ENCODE results near the gene ZSCAN20. TPM values are rescaled to one million over a fixed set of nuclear protein-coding genes. Genes with fewer than 3 reads are reported as not detected.
"Not testable (repeated sequence)": the region's sequence is repeated elsewhere in the genome, so short reads cannot be mapped to it uniquely, and the experiment has no call there.

ZSCAN20 gene
- total RNA-seq, 8 experiments from 2014 or later: 5.0 to 12.2 (median 8.5) TPM

DNA sequence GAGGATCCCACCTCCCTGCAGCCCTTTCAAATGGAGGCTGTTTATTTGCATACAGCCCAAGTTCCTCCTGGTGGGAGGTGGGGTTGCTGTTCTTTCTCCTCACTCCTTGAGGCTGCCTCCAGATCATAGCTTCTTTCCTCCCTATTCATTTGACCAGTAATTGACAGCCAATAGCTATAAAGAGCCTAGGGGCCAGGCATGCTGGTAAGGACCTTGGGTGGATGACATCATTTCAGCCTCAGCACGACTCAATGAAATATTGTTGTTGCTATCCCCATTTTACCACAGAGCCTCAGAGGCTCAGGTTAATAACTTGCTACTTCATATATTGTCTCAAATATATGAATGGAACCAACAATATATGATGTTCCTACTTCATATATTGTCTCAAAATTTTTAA, 31.1 kb downstream of the ZSCAN20 start:
- ATAC-seq (replicated peaks in 6 of 8): peak in 5 of 8 experiments; percentile 44 to 84 (median 70)

DNA sequence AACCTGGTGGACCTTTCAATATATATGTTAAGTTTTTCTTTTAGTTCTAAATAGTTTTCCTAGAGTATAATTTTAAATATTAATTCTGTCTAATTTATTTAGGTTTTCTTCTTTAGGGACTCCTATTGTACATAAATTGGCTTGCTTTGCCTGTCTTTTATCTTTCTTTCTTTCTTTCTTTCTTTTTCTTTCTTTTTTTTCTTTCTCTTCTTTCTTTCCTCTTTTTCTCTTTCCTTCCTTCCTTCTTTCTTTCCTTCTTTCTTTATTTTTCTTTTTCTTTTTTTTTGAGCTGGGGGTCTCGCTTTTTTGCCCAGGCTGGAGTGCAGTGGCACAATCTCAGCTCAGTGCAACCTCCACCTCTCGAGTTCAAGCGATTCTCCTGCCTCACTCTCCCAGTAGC, 35.2 kb downstream of the ZSCAN20 start:
- in situ Hi-C loops (cut with MboI; ENCODE audit: low pct_unique_long_range_greater_than_20kb in 2 of 9, low sequenced_read_pairs in 9 of 9, unreplicated experiment in 9 of 9): no loop called here

More for the DNA sequence above, 31.1 kb downstream of the ZSCAN20 start:
- in situ Hi-C loops (cut with MboI; ENCODE audit: low pct_unique_long_range_greater_than_20kb in 2 of 9, low sequenced_read_pairs in 9 of 9, unreplicated experiment in 9 of 9): no loop called here
- WGBS, 10 experiments: 44 to 100% (median 77%) methylated on average over 1 of the region's 1 CpG; no CpG with 5 or more reads in 1 of the 10 experiments
- H3K27ac ChIP-seq: no peak overlapping the region
- no peaks in the 10 kb centered on the region for H3K4me1 ChIP-seq (replicated peaks in 1 of 2)
- H3K4me3 ChIP-seq: no peak overlapping the region

GRCh38 chr1:33508151-33508550, 35.7 kb downstream of the ZSCAN20 start:
- Histone ChIP-seq H3K4me3 (no peak overlapping the region), H3K4me1 (replicated peaks in 1 of 2) (no peaks in the 10 kb centered on the region), H3K27ac (no peak overlapping the region)
- no peak for ATAC-seq (replicated peaks in 6 of 8)
- 44 to 100% (median 89%) methylated on average over 1 of the region's 1 CpG for WGBS, 10 experiments
- in situ Hi-C loops (cut with MboI; ENCODE audit: low pct_unique_long_range_greater_than_20kb in 2 of 9, low sequenced_read_pairs in 9 of 9, unreplicated experiment in 9 of 9): no loop called here

More for the DNA sequence above, 35.2 kb downstream of the ZSCAN20 start:
- no peaks in the 10 kb centered on the region for H3K4me1 ChIP-seq (replicated peaks in 1 of 2)
- no peak overlapping the region for H3K27ac ChIP-seq
- H3K4me3 ChIP-seq: no peak overlapping the region
- WGBS, 10 experiments: 82 to 100% (median 93%) methylated on average over 3 of the region's 3 CpGs; no CpG with 5 or more reads in 1 of the 10 experiments
- ATAC-seq (replicated peaks in 6 of 8): no peak

DNA sequence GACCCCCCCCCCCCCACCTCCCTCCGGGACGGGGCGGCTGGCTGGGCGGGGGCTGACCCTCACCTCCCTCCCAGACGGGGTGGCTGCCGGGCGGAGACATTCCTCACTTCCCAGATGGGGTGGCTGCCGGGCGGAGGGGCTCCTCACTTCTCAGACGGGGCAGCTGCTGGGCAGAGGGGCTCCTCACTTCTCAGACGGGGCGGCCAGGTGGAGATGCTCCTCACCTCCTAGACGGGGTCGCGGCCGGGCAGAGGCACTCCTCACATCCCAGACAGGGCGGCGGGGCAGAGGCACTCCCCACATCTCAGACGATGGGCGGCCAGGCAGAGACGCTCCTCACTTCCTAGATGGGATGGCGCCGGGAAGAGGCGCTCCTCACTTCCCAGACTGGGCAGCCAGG, 36.8 kb downstream of the ZSCAN20 start:
- in situ Hi-C loops (cut with MboI; ENCODE audit: low pct_unique_long_range_greater_than_20kb in 2 of 9, low sequenced_read_pairs in 9 of 9, unreplicated experiment in 9 of 9); ATAC-seq (replicated peaks in 6 of 8); H3K4me1 ChIP-seq (replicated peaks in 1 of 2); H3K27ac ChIP-seq; H3K4me3 ChIP-seq: not testable (repeated sequence)
- WGBS, 10 experiments: no CpG with 5 or more reads among the region's 24 CpGs

- H3K27ac ChIP-seq: no peak overlapping the region
- in situ Hi-C loops (cut with MboI; ENCODE audit: low pct_unique_long_range_greater_than_20kb in 2 of 9, low sequenced_read_pairs in 9 of 9, unreplicated experiment in 9 of 9): no loop called here
- 72 to 94% (median 88%) methylated on average over 4 to 6 of the region's 6 CpGs for WGBS, 10 experiments
- H3K4me1 ChIP-seq (replicated peaks in 1 of 2): peaks cover 3 to 5% of the 10 kb centered on the region in 2 donors
- no peak for ATAC-seq (replicated peaks in 6 of 8)
- no peak overlapping the region for H3K4me3 ChIP-seq
Measured at GRCh38 chr1:33512226-33513011, 40.0 kb downstream of the ZSCAN20 start.

DNA sequence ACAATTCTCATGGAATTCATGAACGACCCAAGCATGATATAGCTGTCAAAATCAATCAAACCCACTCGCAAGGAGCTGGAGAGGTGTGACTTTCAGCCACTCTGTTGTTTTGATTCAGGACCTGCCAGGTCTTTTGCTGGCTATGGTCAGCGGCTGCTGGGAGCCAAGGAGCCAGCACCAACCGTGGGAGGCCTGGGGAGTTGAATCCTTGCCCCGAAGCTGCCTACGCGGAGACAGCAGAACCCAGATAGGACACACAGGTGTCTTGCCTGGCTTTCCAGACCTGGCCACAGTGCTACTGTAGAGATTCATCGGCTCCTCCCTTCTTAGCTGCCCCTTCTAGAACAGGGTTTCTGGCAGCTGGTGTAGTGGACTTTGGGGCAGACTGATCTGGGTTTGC, 42.7 kb downstream of the ZSCAN20 start:
- 70 to 100% (median 83%) methylated on average over 1 to 8 of the region's 8 CpGs; no CpG with 5 or more reads in 4 of the 10 experiments for WGBS, 10 experiments

GRCh38 chr1:33515607-33516006, 43.2 kb downstream of the ZSCAN20 start:
- 0 to 92% (median 80%) methylated on average over 1 to 2 of the region's 2 CpGs; no CpG with 5 or more reads in 2 of the 10 experiments for WGBS, 10 experiments
- in situ Hi-C loops (cut with MboI; ENCODE audit: low pct_unique_long_range_greater_than_20kb in 2 of 9, low sequenced_read_pairs in 9 of 9, unreplicated experiment in 9 of 9): no loop called here

More for the DNA sequence above, 42.7 kb downstream of the ZSCAN20 start:
- in situ Hi-C loops (cut with MboI; ENCODE audit: low pct_unique_long_range_greater_than_20kb in 2 of 9, low sequenced_read_pairs in 9 of 9, unreplicated experiment in 9 of 9): no loop called here
- Histone ChIP-seq H3K4me3 (no peak overlapping the region), H3K27ac (no peak overlapping the region), H3K4me1 (replicated peaks in 1 of 2) (peaks cover 3 to 5% of the 10 kb centered on the region in 2 donors)
- ATAC-seq (replicated peaks in 6 of 8): no peak

GRCh38 chr1:33516428-33516827, 44.0 kb downstream of the ZSCAN20 start:
- no peak for ATAC-seq (replicated peaks in 6 of 8)
- 73 to 100% (median 82%) methylated on average over 1 to 9 of the region's 9 CpGs; no CpG with 5 or more reads in 2 of the 10 experiments for WGBS, 10 experiments
- Histone ChIP-seq H3K27ac (no peak overlapping the region), H3K4me1 (replicated peaks in 1 of 2) (peaks cover 3 to 5% of the 10 kb centered on the region in 2 donors), H3K4me3 (no peak overlapping the region)
- in situ Hi-C loops (cut with MboI; ENCODE audit: low pct_unique_long_range_greater_than_20kb in 2 of 9, low sequenced_read_pairs in 9 of 9, unreplicated experiment in 9 of 9): no loop called here

More at GRCh38 chr1:33515607-33516006, 43.2 kb downstream of the ZSCAN20 start:
- Histone ChIP-seq H3K4me3 (no peak overlapping the region), H3K27ac (no peak overlapping the region), H3K4me1 (replicated peaks in 1 of 2) (peaks cover 3 to 5% of the 10 kb centered on the region in 2 donors)
- ATAC-seq (replicated peaks in 6 of 8): no peak

GRCh38 chr1:33516891-33517567, 44.6 kb downstream of the ZSCAN20 start:
- ATAC-seq (replicated peaks in 6 of 8): peak in 4 of 8 experiments; percentile 9 to 60 (median 41)
- WGBS, 10 experiments: 7 to 85% (median 74%) methylated on average over 2 to 8 of the region's 8 CpGs; no CpG with 5 or more reads in 1 of the 10 experiments
- Histone ChIP-seq H3K4me1 (replicated peaks in 1 of 2) (peaks cover 3 to 5% of the 10 kb centered on the region in 2 donors), H3K4me3 (no peak overlapping the region), H3K27ac (no peak overlapping the region)
- in situ Hi-C loops (cut with MboI; ENCODE audit: low pct_unique_long_range_greater_than_20kb in 2 of 9, low sequenced_read_pairs in 9 of 9, unreplicated experiment in 9 of 9): no loop called here

- Histone ChIP-seq H3K27ac (no peak overlapping the region), H3K4me3 (no peak overlapping the region), H3K4me1 (replicated peaks in 1 of 2) (peaks cover 3 to 5% of the 10 kb centered on the region in 2 donors)
- WGBS, 10 experiments: 0 to 89% (median 55%) methylated on average over 1 to 11 of the region's 12 CpGs; no CpG with 5 or more reads in 3 of the 10 experiments
- in situ Hi-C loops (cut with MboI; ENCODE audit: low pct_unique_long_range_greater_than_20kb in 2 of 9, low sequenced_read_pairs in 9 of 9, unreplicated experiment in 9 of 9): no loop called here
- peak in 6 of 8 experiments; percentile 40 to 80 (median 62) for ATAC-seq (replicated peaks in 6 of 8)
Measured at GRCh38 chr1:33517596-33518250, 45.3 kb downstream of the ZSCAN20 start.

DNA sequence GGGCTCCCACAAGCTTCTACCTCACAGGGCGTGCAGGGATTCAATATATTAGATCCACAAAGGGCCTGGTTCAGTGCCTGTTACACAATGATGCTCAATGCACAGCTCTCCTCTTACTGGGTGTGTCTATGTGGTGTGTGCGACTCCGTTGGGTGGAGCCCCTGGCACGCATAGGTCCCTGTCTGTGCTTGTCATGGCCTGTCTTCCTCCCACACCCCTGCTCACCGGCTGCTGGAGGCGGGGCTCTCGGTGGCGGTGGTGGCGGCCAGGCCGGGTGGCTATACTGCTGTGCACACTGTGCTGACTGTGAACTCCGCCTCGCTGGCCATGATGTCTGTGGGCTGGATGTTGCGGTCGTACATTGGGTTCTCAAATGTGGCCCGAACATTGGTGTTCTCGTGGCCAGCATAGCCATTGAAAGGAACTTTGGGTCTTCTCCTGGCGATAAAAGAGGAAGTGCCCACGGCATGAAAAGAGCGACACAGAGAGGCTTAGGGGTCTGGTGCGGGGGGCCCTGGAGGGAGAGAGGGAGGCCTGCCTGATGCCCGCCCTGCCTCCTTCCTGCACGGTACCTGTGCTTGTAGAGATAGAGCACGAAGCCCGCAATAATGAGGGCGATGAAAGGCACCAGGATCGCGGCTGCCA, 46.9 kb downstream of the ZSCAN20 start:
- WGBS, 10 experiments: 60 to 100% (median 93%) methylated on average over 1 to 24 of the region's 27 CpGs; no CpG with 5 or more reads in 3 of the 10 experiments
- peaks cover 3 to 5% of the 10 kb centered on the region in 2 donors for H3K4me1 ChIP-seq (replicated peaks in 1 of 2)

DNA sequence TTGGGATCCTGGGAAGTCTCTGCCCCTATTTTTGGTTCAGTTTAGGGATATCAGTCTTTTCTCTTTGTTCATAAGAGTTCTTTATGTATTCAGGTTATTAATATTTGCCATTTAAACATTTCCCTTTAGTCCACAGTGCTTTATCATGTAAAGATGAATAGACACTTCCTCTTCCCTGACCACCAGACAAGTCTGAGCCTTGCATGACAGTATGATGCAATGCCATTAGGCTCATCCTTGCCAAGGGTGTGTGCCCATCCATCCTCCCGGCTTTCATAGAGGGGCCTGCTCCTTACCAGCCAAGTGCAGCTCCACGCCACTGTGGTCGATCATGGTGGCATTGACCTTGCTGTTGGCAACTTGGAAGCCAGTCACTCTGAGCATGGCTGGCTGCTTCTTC, 52.1 kb downstream of the ZSCAN20 start:
- 70 to 94% (median 86%) methylated on average over 2 to 3 of the region's 3 CpGs; no CpG with 5 or more reads in 5 of the 10 experiments for WGBS, 10 experiments
- no peaks in the 10 kb centered on the region for H3K4me1 ChIP-seq (replicated peaks in 1 of 2)
- no peak overlapping the region for H3K27ac ChIP-seq
- no peak overlapping the region for H3K4me3 ChIP-seq
- in situ Hi-C loops (cut with MboI; ENCODE audit: low pct_unique_long_range_greater_than_20kb in 2 of 9, low sequenced_read_pairs in 9 of 9, unreplicated experiment in 9 of 9): no loop called here
- ATAC-seq (replicated peaks in 6 of 8): no peak

More for the DNA sequence above, 46.9 kb downstream of the ZSCAN20 start:
- ATAC-seq (replicated peaks in 6 of 8): peak in 2 of 8 experiments; percentile 4 to 11
- Histone ChIP-seq H3K27ac (no peak overlapping the region), H3K4me3 (no peak overlapping the region)
- in situ Hi-C loops (cut with MboI; ENCODE audit: low pct_unique_long_range_greater_than_20kb in 2 of 9, low sequenced_read_pairs in 9 of 9, unreplicated experiment in 9 of 9): no loop called here

Measured in motor neuron (in vitro differentiated cells).